ENCODE results near the gene PTPRG. TPM values are rescaled to one million over a fixed set of nuclear protein-coding genes. Genes with fewer than 3 reads are reported as not detected.

Gene PTPRG
- total and polyA plus RNA-seq, 2 of the 13 experiments (the other 11 are each of a cell fraction or from before 2014, with no cell fraction given): 8.0 to 25.3 TPM

DNA sequence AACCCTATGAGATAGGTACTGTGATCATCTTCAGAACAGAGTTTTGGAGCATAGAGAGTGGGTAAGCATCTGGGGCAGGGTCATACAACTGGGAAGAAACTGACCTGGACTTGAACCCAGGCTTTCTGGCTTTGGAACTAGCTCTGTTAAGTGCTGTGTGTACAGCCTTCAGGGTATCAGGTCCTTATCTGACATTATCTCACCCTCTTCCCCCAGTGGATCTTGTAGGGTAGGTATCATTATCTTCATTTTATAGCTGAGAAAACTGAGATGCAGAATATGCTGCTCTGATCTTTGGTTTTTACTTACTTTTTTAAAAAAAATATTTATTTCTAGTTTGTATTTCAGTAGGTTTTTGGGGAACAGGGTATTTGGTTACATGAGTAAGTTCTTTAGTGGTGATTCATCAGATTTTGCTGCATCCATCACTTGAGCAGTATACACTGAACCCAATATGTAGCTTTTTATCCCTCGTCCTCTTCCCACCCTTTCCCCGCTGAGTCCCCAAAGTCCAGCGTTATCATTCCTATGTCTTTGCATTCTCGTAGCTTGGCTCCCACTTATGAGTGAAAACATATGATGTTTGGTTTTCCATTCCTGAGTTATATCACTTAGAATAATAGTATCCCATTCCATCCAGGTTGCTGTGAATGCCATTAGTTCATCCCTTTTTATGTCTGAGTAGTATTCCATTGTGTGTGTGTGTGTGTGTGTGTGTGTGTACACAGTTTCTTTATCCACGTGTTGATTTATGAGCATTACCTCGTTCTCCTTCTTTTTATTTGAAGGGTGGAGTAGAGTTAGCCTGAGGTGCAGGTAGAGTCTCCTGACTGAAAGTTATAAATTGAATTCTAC lies 271.2 kb downstream of the PTPRG start:
- intact Hi-C loops (cut with micrococcal nuclease; ENCODE audit: unreplicated experiment): no loop called here
- Histone ChIP-seq H4K20me1 (ENCODE audit: insufficient read depth, low read length) (no peaks in the 10 kb centered on the region), H3K9ac (ENCODE audit: insufficient read depth, low read depth, low read length) (no peak overlapping the region), H3K36me3 (replicated peaks in 1 of 2; ENCODE audit: control insufficient read depth in 1 of 2, insufficient read depth in 2 of 2, low read length in 2 of 2) (no peaks in the 10 kb centered on the region), H3K79me2 (ENCODE audit: insufficient read depth, low read length) (peaks cover 14% of the 10 kb centered on the region), H3K27ac (ENCODE audit: extremely low read length, insufficient read depth, low read length) (no peak overlapping the region), H3K4me2 (ENCODE audit: low read depth, low read length) (no peak overlapping the region), H3K4me3 (replicated peaks in 1 of 3; ENCODE audit: insufficient read depth in 1 of 3, low read depth in 2 of 3, low read length in 3 of 3) (no peak overlapping the region), H2AFZ (ENCODE audit: low read length) (no peak overlapping the region), H3K27me3 (ENCODE audit: control insufficient read depth in 1 of 2, insufficient read depth in 2 of 2, low read length in 2 of 2) (no peaks in the 10 kb centered on the region), H3K9me3 (ENCODE audit: low read length) (no peaks in the 10 kb centered on the region), H3K4me1 (ENCODE audit: insufficient read depth, low read length) (peaks cover 14% of the 10 kb centered on the region)
- DNase-seq (ENCODE audit: low spot score): no peak
- BruUV-seq (replicated peaks): no TSS peak
- TF ChIP-seq JUNB (CRISPR knock-in tag; IDR thresholded peaks at IDR 0.05; ENCODE audit: borderline replicate concordance) (no peak), ZFP91 (CRISPR knock-in tag; IDR thresholded peaks at IDR 0.05; ENCODE audit: borderline replicate concordance) (no peak), TEAD2 (CRISPR knock-in tag; IDR thresholded peaks at IDR 0.05) (no peak), KDM5B (CRISPR knock-in tag; IDR thresholded peaks at IDR 0.05; ENCODE audit: borderline replicate concordance) (no peak), SP4 (CRISPR knock-in tag; IDR thresholded peaks at IDR 0.05) (no peak), SALL2 (CRISPR knock-in tag; IDR thresholded peaks at IDR 0.05) (no peak), ZHX2 (IDR thresholded peaks at IDR 0.05; ENCODE audit: low read depth) (no peak), ZHX2 (CRISPR knock-in tag; IDR thresholded peaks at IDR 0.05; ENCODE audit: borderline replicate concordance) (no peak), ZNF878 (CRISPR knock-in tag; IDR thresholded peaks at IDR 0.05) (no peak), GATAD1 (CRISPR knock-in tag; IDR thresholded peaks at IDR 0.05) (no peak), ARNTL (CRISPR knock-in tag; IDR thresholded peaks at IDR 0.05) (no peak)
- TF ChIP-seq, protein P1, sequence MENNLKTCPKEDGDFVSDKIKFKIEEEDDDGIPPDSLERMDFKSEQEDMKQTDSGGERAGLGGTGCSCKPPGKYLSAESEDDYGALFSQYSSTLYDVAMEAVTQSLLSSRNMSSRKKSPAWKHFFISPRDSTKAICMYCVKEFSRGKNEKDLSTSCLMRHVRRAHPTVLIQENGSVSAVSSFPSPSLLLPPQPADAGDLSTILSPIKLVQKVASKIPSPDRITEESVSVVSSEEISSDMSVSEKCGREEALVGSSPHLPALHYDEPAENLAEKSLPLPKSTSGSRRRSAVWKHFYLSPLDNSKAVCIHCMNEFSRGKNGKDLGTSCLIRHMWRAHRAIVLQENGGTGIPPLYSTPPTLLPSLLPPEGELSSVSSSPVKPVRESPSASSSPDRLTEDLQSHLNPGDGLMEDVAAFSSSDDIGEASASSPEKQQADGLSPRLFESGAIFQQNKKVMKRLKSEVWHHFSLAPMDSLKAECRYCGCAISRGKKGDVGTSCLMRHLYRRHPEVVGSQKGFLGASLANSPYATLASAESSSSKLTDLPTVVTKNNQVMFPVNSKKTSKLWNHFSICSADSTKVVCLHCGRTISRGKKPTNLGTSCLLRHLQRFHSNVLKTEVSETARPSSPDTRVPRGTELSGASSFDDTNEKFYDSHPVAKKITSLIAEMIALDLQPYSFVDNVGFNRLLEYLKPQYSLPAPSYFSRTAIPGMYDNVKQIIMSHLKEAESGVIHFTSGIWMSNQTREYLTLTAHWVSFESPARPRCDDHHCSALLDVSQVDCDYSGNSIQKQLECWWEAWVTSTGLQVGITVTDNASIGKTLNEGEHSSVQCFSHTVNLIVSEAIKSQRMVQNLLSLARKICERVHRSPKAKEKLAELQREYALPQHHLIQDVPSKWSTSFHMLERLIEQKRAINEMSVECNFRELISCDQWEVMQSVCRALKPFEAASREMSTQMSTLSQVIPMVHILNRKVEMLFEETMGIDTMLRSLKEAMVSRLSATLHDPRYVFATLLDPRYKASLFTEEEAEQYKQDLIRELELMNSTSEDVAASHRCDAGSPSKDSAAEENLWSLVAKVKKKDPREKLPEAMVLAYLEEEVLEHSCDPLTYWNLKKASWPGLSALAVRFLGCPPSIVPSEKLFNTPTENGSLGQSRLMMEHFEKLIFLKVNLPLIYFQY (CRISPR knock-in tag; IDR thresholded peaks at IDR 0.05; ENCODE audit: borderline replicate concordance): no peak
- ATAC-seq: no peak
- FAIRE-seq: no peak
- WGBS (ENCODE audit: low lambda C conversion rate): 96% methylated on average over 6 of the region's 6 CpGs
- CTCF ChIA-PET (ENCODE audit: low intra/inter-chr PET ratio, low total read pairs): no interaction called here
- in situ Hi-C loops (cut with HindIII; ENCODE audit: extremely low pct_ligation_motif_present, low pct_unique_long_range_greater_than_20kb): no loop called here
- POLR2A ChIA-PET: no interaction called here

Measured in HepG2 (cell line).